Activated naive CD4-positive, alpha-beta T cell treated with anti-CD3 and anti-CD28 coated beads, Interleukin-2, amount 50 U/mL, for 16 hours (primary cell): Measurements from ENCODE around the gene TMEM184A.
"Not testable (repeated sequence)": the region's sequence is repeated elsewhere in the genome, so short reads cannot be mapped to it uniquely, and the experiment has no call there.

Source experiments
- DNase-seq: peaks from one replicate; pipeline ENCODE4 v3.0.0-alpha.2; 2020

TMEM184A gene

GRCh38 chr7:1520539-1521234 is 35.3 kb downstream of the TMEM184A start:
- no peak for DNase-seq

GRCh38 chr7:1519322-1519922 is 36.6 kb downstream of the TMEM184A start:
- not testable (repeated sequence) for DNase-seq

- DNase-seq: no peak
These were observed 39.3 kb downstream of the TMEM184A start for GRCh38 chr7:1516586-1517251.

GRCh38 chr7:1515509-1515967 is 40.5 kb downstream of the TMEM184A start:
- DNase-seq: not testable (repeated sequence)

GRCh38 chr7:1514995-1515401 is 41.0 kb downstream of the TMEM184A start:
- no peak for DNase-seq

GRCh38 chr7:1514407-1514806 is 41.6 kb downstream of the TMEM184A start:
- no peak for DNase-seq

- no peak for DNase-seq
These were observed 42.3 kb downstream of the TMEM184A start for GRCh38 chr7:1513657-1514095.

- DNase-seq: peak; percentile 62
These were observed 43.0 kb downstream of the TMEM184A start for GRCh38 chr7:1512781-1513656.

GRCh38 chr7:1511444-1512422 is 44.3 kb downstream of the TMEM184A start:
- DNase-seq: no peak

GRCh38 chr7:1510780-1511154 is 45.2 kb downstream of the TMEM184A start:
- no peak for DNase-seq

- DNase-seq: no peak
These were observed 46.8 kb downstream of the TMEM184A start for GRCh38 chr7:1509226-1509625.

- no peak for DNase-seq
These were observed 47.7 kb downstream of the TMEM184A start for GRCh38 chr7:1508277-1508758.

GRCh38 chr7:1505731-1506550 is 50.1 kb downstream of the TMEM184A start:
- no peak for DNase-seq

- DNase-seq: peak; percentile 90
These were observed 51.9 kb downstream of the TMEM184A start, which contains the start of gene INTS1 for GRCh38 chr7:1503816-1504775. Gene INTS1 (minus strand): TSS chr7:1504389. CDS start chr7:1503960, 429 bp downstream.

- DNase-seq: no peak
These were observed 52.6 kb downstream of the TMEM184A start for GRCh38 chr7:1503390-1503789.

GRCh38 chr7:1502845-1503244 is 53.2 kb downstream of the TMEM184A start:
- DNase-seq: no peak

GRCh38 chr7:1501487-1502270 is 54.3 kb downstream of the TMEM184A start:
- no peak for DNase-seq

- no peak for DNase-seq
These were observed 55.8 kb downstream of the TMEM184A start for GRCh38 chr7:1500064-1500807.
